ENCODE results near the gene VIT.
A peak's percentile ranks its signal among the peaks of the same experiment; 100 is the strongest.

- TF ChIP-seq CTCF (conservative IDR thresholded peaks at IDR 0.05 in 1 of 2, IDR thresholded peaks at IDR 0.05 in 1 of 2; ENCODE audit: low read depth in 1 of 2, low read length in 2 of 2) (peak in 1 of 2 donors; percentile 26), EZH2 (IDR thresholded peaks at IDR 0.05; ENCODE audit: low read length, missing control alignments) (no peak)
Measured at GRCh38 chr2:36812196-36812595, 115.7 kb downstream of the VIT start.
